Mucosa of descending colon (tissue), 3 donors: ENCODE measurements around the gene FHIT. TPM values are rescaled to one million over a fixed set of nuclear protein-coding genes. Genes with fewer than 3 reads are reported as not detected.

Experiments
- ATAC-seq: fragments of 200-7000 bp; cut with Tn5 transposase; one replicate; pipeline ENCODE4 v1.9.1; 2020; ENCODE audit warnings: mild to moderate bottlenecking, moderate library complexity
- DNase-seq, 3 donors: peaks; one replicate each; pipeline ENCODE4 v3.0.0-alpha.2; 2020
- H3K36me3 ChIP-seq: fragments of 200-600 bp; one replicate; pipeline ENCODE4 v1.8.0; 2021; ENCODE audit warnings: low read depth, mild to moderate bottlenecking
- H3K4me1 ChIP-seq: fragments of 200-600 bp; one replicate; pipeline ENCODE4 v1.8.0; 2021; ENCODE audit warnings: low read depth, mild to moderate bottlenecking
- H3K4me3 ChIP-seq: fragments of 200-600 bp; one replicate; pipeline ENCODE4 v1.8.0; 2021; ENCODE audit warnings: mild to moderate bottlenecking
- H3K9me3 ChIP-seq: fragments of 200-600 bp; one replicate; pipeline ENCODE4 v1.8.0; 2021; ENCODE audit warnings: mild to moderate bottlenecking
- CTCF ChIP-seq: fragments of 200-600 bp; IDR thresholded peaks from one replicate; pipeline ENCODE4 v1.8.0; 2022; ENCODE audit warnings: antibody characterized with exemption, mild to moderate bottlenecking
- intact Hi-C, 2 donors: fragments of 100-400 bp; cut with DNase I in 1 of 2; cut with micrococcal nuclease in 1 of 2; formaldehyde crosslinking; loops; one replicate each; pipeline versions ENCODE4 v1.11.0 to v1.11.1; 2022; cut with DNase I, micrococcal nuclease
- total RNA-seq, 3 donors: library from RNA; stranded (reverse); fragmentation: NEBNext Ultra II Directional in 2 of 3; extraction: Animal tissue kit (Norgen Biotek cat#: 25700) in 2 of 3; gene quantifications; one replicate each; pipeline versions ENCODE4 v1.2.1 to v1.2.4, GENCODE V29; 2021 to 2023
- donor health status: DM: no; HTN: no; CAD: no; lungs with moderate emphysema.
- donor health status: DM: no; HTN: no; CAD: no.
- donor health status: DM: no; HTN: yes; CAD: no.

FHIT gene
- total RNA-seq, 3 donors from 2014 or later, result 8.9 to 20.7 (median 18.6) TPM

GRCh38 chr3:60030982-60031381 lies 1220.3 kb downstream of the FHIT start:
- intact Hi-C loops, result no loop called here
- ATAC-seq (no peak), DNase-seq (no peak)
- H3K4me1 ChIP-seq, result no peaks in the 10 kb centered on the region
- H3K36me3 ChIP-seq, result no peaks in the 10 kb centered on the region
- no peak for TF ChIP-seq CTCF
- no peaks in the 10 kb centered on the region for H3K9me3 ChIP-seq
- H3K4me3 ChIP-seq, result no peak overlapping the region

- DNase-seq, result no peak
- no peak for ATAC-seq
- Histone ChIP-seq H3K9me3 (no peaks in the 10 kb centered on the region), H3K36me3 (no peaks in the 10 kb centered on the region), H3K4me3 (no peak overlapping the region), H3K4me1 (no peaks in the 10 kb centered on the region)
- intact Hi-C loops, result no loop called here
- no peak for TF ChIP-seq CTCF
Measured at GRCh38 chr3:60028233-60028632, 1223.0 kb downstream of the FHIT start.

GRCh38 chr3:60027335-60027734 lies 1223.9 kb downstream of the FHIT start:
- no peak for TF ChIP-seq CTCF
- Histone ChIP-seq H3K36me3 (no peaks in the 10 kb centered on the region), H3K4me1 (no peaks in the 10 kb centered on the region), H3K9me3 (no peaks in the 10 kb centered on the region), H3K4me3 (no peak overlapping the region)
- no peak for ATAC-seq
- intact Hi-C loops, result no loop called here
- no peak for DNase-seq

GRCh38 chr3:60025096-60026050 lies 1225.9 kb downstream of the FHIT start:
- DNase-seq, result no peak
- Histone ChIP-seq H3K4me3 (no peak overlapping the region), H3K36me3 (no peaks in the 10 kb centered on the region), H3K9me3 (no peaks in the 10 kb centered on the region), H3K4me1 (no peaks in the 10 kb centered on the region)
- no peak for ATAC-seq
- TF ChIP-seq CTCF, result no peak
- intact Hi-C loops, result no loop called here

GRCh38 chr3:60024400-60024799 lies 1226.9 kb downstream of the FHIT start:
- TF ChIP-seq CTCF, result no peak
- intact Hi-C loops, result no loop called here
- Histone ChIP-seq H3K36me3 (no peaks in the 10 kb centered on the region), H3K4me1 (no peaks in the 10 kb centered on the region), H3K4me3 (no peak overlapping the region), H3K9me3 (no peaks in the 10 kb centered on the region)
- DNase-seq (no peak), ATAC-seq (no peak)
